HUDEP-2 (cell line): Measurements from ENCODE around the gene DRC3.

ENCODE experiments used
- DNase-seq, 76 experiments: peaks; one replicate each; lab custom pipeline; 2025; ENCODE audit not compliant: unreplicated experiment in 76 of 76; lab: John Stamatoyannopoulos, UW

The DRC3 gene

GRCh38 chr17:17964710-17965109 lies 8.0 kb upstream of the DRC3 start:
- DNase-seq = no peak

DNA sequence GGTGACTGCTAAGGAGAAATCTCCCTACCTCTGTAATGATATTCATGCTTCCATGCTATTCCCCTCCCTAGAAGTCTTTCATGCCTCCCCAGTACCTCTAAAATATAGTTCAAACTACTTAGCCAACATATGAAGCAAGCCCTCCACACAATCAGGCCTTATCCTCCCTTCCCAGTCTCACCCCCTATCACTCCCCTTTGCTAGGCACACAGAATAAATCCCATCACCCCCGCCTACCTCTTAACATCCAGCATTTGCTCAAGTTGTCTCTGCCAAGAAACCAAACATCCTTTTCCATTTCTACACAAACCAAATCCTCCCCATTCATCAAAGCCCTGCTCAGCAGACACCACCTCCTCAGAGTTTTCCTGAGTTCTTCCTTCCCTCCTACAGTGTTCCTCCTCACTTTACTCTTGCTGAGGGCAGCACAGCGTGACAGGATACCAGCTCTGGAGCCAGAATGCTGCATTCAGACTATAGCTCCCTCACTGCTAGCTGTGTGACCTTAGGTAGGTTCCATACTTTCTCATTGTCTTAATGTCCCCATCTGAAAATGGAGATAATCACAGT lies 7.4 kb upstream of the DRC3 start:
- no peak for DNase-seq

DNA sequence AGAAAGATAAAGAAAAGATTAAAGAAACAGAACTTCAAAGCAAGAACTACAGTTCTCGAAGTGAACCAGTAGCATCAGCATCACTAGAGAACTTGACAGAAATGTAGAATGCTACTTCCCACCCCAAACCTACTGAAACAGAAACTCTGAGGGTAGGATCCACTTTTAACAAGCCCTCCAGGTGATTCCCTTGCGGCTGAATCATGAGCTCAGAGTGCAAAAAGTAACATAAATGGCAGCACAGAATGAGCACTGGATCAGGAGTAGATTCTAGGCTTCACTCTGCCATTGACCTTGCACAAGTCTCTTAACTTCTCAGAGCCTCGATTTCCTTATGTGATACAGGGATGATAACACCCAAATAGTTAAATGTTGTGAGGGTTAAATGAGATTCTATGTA lies 6.3 kb upstream of the DRC3 start:
- DNase-seq = no peak

DNA sequence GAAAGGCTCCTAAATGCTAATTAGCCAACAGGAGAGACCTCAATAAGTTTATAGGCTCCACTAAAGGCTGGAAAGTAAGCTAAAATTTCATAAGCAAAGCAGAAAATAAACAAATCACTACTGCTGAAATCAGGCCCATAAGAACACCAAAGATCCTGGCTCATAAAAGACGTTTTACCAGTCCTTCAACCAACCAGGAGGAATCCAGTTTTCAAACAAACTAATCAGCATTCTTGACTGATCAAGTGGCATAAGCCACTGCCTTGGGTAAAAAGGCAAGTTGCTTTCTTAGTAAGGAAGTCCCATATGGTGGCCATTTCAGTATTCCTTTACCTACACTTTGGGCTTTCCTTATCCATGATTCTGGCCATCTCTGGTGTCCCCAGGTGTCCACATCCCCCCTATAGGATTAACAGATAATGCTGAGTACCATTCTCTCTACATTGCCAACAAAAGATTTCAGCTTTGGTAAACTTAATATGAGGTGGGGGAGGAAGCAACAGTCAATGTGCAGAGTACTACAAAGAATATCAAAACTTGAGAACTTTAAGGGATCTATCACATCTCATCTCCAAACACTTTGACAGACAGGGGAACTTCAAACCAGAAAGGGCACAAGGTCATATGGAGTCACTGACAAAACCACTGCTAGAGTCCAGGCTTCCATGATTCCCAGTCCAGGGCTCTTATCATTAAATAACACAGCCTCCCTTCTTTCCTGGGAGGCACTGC lies 1.8 kb upstream of the DRC3 start:
- no peak for DNase-seq

DNA sequence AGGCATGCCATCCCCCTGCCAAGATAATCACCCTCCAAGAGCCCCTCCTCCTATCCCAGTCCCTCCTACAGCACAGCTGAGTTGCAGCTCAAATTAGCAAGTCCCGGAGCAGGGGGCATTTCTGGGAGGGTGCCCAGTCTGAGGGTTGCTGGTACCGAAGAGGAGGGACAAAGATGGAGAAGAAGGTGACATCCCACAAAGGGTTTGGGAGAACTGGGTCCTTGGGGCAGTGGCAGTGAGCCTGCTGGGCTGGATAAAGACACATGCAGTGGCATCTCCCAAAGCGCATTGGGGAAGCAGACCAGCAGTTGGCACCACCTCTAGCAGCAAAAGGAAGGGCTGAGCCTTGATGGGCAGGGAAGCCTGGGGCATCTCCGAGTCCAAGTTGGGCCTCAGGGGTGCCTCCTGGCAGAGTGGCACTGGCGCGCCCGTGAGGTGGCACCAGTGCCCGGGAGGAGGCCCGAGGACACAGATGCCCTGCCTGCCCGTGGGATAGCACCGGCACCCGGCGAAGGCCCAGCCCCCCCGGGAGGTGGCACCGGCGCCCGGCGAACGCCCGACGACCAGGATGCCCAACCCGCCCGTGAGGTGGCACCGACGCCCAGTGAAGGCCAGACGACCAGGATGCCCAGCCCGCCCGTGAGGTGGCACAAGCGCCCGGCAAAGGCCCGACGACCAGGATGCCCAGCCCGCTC lies 1.1 kb upstream of the DRC3 start:
- DNase-seq = peak in 11 of 76 experiments; percentile 5 to 47 (median 34)

DNA sequence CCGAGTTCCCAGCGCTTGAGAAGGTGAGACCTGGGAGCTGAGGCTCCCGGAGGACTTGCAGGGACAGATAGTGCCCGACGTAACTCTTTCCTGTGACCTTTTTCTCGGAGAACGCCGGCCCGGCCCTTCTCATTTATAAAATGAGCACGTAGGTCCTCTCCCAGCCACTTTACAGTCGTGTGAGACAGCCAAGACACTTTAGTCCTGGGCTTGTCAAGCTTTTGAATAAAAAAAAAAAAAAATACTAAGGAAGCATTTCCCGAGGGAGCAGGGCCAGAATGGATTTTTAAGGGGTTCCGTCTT lies 241 bp downstream of the DRC3 start:
- DNase-seq = no peak

- DNase-seq = no peak
These were observed 2.8 kb downstream of the DRC3 start for GRCh38 chr17:17975436-17975835.

GRCh38 chr17:17976931-17977570 lies 4.4 kb downstream of the DRC3 start:
- no peak for DNase-seq

DNA sequence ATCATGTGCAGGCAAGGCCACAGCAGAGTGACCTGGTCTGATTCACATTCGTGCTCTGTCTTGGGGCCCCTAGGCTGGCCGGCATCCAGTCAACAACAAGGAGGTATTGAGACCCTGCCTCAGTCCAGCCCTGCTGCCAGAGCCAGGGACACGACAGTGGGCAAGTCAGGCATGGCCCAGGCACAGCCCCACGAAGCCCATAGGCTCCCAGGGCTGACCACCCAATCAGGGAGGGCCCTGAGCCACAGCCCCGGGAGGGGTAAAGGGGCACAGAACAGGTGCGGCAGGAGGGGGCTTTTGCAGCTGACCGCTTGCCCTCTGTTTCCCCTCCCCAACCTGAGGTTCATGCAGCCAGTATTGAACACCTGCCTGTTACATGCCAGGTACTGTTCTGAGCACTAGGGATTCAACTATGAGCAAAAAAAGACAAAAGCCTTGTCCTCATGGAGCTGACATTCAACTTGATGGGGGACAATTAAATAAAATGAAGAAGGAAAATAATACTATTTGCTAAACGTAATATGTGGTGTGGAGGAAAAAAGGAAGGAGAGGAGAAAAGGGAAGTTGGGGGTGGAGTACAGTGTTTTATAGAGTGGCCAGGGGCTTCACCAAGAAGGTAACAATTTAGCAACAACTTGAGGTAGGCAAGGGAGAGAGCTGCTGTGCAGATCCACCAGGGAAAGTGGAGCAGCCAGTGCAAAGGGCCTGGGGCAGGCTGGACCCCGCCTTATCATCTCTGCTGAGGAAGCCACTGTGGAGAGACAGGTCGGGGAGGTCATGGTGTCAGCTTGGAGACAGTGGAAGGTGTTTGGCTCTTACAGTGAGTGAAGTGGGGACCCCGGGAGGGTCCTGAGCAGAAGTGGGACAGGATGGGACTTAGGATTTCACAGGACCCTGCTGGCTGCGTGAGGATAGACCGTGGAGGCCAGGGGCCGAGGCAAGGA lies 6.1 kb downstream of the DRC3 start:
- DNase-seq = no peak

DNA sequence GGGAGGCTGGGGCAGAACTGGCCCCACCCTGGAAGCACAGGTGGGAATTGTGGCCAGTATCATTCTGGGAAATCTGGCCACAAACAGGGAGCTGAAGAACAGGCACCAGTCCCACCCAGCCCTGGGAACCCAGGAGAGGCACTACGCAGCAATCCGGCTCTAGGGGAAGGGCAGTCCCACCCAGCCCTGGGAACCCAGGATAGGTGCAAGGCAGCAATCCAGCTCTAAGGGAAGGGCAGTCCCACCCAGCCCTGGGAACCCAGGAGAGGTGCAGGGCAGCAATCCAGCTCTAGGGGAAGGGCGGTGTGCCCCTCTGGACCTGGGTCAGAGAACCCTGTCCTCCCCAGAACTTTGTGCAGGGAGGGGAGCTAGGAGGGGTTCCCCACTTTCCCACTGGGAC lies 7.1 kb downstream of the DRC3 start:
- DNase-seq = no peak

- no peak for DNase-seq
These were observed 8.7 kb downstream of the DRC3 start for GRCh38 chr17:17981330-17981729.

DNA sequence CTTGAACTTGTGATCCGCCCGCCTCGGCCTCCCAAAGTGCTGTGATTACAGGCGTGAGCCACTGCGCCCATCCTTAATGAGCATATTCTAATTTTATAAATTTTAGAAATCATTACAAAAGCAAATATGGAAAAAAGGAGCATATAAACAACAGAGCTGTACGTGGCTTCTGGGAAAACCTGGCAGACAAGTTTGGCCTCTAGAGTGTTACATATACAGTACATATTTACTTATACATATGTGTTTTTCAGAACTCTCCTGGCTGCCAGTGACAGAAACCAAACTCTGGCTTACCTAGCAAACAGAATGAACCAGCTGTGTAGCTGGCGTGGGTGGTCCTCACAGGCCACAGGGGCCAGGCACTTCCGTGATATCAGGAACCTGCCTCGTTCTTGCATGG lies 10.1 kb downstream of the DRC3 start:
- no peak for DNase-seq

GRCh38 chr17:17983376-17983775 lies 10.7 kb downstream of the DRC3 start:
- DNase-seq = peak in 6 of 76 experiments; percentile 3 to 30 (median 10)

GRCh38 chr17:17983776-17984175 lies 11.1 kb downstream of the DRC3 start:
- no peak for DNase-seq

DNA sequence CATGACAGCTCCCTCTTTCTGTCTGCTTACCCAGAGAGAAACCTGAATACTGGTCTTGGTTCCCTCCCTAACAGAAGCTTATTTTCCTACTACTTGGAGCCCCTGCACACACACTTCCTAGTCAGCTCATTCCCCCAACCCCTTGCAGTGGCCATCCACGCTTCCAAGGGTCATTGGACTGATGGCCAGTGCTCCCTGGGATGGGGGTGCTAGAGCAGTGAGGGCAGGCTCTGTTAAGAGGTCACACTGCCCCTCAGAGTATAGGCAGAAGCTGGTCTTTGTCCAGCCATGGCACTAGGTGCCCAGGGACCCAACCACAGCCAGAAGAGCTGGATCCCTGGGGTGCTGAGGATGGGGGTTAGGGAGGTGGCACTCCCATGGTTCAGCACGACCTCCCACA lies 12.5 kb downstream of the DRC3 start:
- DNase-seq = no peak

DNA sequence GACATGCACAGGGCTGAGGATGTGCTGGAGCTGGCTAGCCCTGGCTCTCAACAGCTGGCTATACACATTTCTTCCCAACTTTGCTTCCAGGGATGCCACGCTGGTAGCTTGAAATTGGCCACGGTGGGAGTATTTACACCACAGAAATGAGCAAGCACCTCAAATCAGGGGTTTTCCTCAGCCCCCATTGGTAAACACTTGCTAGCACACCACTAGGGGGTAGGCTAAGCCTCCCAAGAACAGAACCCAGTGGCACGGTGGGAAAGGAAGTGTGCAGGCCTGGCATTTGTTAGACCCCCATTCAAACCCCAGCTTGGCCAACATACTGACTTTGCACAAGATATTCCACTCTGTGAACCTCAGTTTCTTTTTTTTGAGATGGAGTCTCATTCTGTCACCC lies 12.9 kb downstream of the DRC3 start:
- DNase-seq = no peak

- no peak for DNase-seq
These were observed 14.7 kb downstream of the DRC3 start for GRCh38 chr17:17987187-17987896.

DNA sequence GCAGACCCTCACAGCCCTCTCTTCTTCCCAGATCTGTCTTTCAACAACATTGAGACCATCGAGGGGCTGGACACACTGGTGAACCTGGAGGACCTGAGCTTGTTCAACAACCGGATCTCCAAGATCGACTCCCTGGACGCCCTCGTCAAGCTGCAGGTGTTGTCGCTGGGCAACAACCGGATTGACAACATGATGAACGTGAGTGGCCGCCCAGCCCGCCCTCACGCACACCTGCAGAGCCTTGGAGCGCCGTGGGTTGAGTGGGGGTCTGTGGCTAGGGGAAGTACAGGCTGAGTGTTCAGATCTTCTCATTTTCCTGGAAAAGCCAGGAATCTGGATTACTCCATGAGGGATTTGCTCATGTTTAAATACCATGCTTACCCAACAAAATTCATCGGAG lies 15.2 kb downstream of the DRC3 start:
- DNase-seq = no peak

DNA sequence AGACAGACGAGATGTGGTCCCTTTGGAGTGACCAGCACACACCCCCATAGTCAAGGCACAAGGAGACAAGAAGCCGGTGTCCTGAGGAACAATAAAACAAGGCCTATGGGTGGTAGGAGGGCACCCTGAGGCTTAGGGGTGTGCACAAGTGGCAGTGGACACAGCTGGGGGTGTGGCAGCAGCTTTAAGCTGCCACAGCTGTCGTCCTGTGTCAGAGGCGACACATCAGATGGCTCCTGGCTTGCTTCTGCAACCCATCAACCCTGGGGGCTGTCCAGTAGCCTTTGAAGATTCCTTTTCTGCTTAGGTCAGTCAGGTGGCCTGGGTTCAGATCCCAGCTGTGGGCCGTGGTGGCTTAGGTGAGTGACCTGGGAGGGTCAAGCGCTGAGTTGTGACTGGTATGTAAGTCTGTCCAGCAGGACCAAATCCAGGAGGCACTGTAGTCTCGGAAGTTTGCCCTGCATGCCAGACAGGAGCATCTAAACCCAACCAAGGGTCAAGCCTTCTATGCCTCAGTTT lies 15.8 kb downstream of the DRC3 start:
- DNase-seq = no peak

DNA sequence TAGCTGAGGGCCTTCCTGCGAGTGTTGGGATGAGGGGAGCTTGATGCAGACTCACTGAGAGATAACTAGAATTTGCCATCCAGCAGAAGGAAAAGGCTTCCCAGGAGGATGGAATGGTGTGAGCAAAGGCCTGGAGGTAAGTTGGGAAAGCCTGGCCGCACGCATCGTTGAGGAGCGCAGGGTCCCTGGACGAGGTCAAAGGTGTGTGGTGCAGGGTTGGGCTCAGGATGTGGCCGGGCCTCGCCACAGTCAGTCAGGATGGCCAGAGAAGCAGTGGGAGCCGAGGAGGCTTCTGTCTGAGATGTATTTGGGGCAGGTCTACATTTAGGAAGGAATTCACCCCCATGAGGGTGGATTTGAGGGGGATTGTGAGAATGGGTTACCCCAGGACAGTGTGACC lies 16.4 kb downstream of the DRC3 start:
- DNase-seq = no peak
